ENCODE results near the gene MANSC1. TPM values are rescaled to one million over a fixed set of nuclear protein-coding genes. Genes with fewer than 3 reads are reported as not detected.

Gene MANSC1
- total and polyA plus RNA-seq, 2 of the 13 experiments (the other 11 are each of a cell fraction or from before 2014, with no cell fraction given), result 1.9 to 4.2 TPM

DNA sequence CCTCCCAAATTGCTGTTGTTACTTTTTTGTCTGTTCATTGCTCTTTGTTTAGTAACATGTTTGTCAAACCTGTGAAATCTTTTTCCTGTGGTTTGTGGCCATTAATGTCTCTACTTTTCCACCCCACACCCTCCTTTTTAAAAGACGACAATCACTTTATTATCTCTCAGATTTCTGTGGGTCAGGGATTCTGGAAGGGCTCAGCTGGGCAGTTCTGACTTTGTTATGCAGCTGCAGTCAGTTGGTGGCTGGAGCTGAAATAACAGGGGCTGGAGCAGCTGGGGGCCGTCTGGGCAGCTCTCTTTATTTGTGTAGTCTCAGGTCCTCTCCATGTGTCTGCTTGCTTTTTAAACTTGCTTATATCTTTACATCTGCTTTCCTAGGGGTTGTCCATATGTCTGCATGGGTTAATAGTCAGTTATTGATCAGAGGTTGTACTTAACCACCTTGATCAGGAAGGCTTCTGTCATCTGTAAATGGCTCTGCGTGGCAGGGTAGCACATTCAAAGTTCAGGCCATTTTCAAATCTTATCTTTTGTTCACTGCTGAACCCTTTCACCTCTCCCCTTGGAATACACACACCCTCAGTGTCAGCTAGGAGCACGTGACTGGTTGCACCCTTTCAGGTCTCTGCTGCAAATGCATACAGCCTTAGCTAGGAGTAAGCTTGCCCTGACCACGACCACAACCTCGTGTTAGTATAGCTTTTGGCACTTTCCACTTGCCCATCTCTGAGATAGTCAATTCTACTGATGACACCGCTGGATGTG is 34.7 kb upstream of the MANSC1 start:
- Histone ChIP-seq H3K27me3 (ENCODE audit: control insufficient read depth in 1 of 2, insufficient read depth in 2 of 2, low read length in 2 of 2) (no peaks in the 10 kb centered on the region), H3K27ac (ENCODE audit: extremely low read length, insufficient read depth, low read length) (peak overlapping the region; percentile 86), H3K9ac (ENCODE audit: insufficient read depth, low read depth, low read length) (peak overlapping the region; percentile 55), H3K4me2 (ENCODE audit: low read depth, low read length) (peak overlapping the region; percentile 67), H3K36me3 (replicated peaks in 1 of 2; ENCODE audit: control insufficient read depth in 1 of 2, insufficient read depth in 2 of 2, low read length in 2 of 2) (no peaks in the 10 kb centered on the region), H3K4me1 (ENCODE audit: insufficient read depth, low read length) (peaks cover 85% of the 10 kb centered on the region), H2AFZ (ENCODE audit: low read length) (no peak overlapping the region), H4K20me1 (ENCODE audit: insufficient read depth, low read length) (no peaks in the 10 kb centered on the region), H3K4me3 (replicated peaks in 1 of 3; ENCODE audit: insufficient read depth in 1 of 3, low read depth in 2 of 3, low read length in 3 of 3) (peak overlapping the region in 2 of 3 experiments; percentile 20 to 24; a peak in 2 of 6 replicates), H3K79me2 (ENCODE audit: insufficient read depth, low read length) (peaks cover 13% of the 10 kb centered on the region), H3K9me3 (ENCODE audit: low read length) (no peaks in the 10 kb centered on the region)
- DNase-seq (ENCODE audit: low spot score) (peak; percentile 88), FAIRE-seq (peak; percentile 82), ATAC-seq (peak; percentile 94)
- TSS peak; percentile 89 for BruUV-seq (replicated peaks)
- intact Hi-C loops (cut with micrococcal nuclease; ENCODE audit: unreplicated experiment), result no loop called here
- WGBS (ENCODE audit: low lambda C conversion rate), result 7% methylated on average over 7 of the region's 7 CpGs
- ChIA-PET POLR2A (interaction anchor here (0.7 to 2.6 kb wide), 14 partner anchors 9 to 341 kb away, joined by 3 to 28 read pairs (median 4); partner anchors contain the start of genes BORCS5, CREBL2, DUSP16 and MANSC1), CTCF (ENCODE audit: low intra/inter-chr PET ratio, low total read pairs) (no interaction called here)
- in situ Hi-C loops (cut with HindIII; ENCODE audit: extremely low pct_ligation_motif_present, low pct_unique_long_range_greater_than_20kb), result no loop called here
- TF ChIP-seq MEIS2 (CRISPR knock-in tag; IDR thresholded peaks at IDR 0.05) (peak; percentile 68; the same call in 1 of the 2 replicates), FOXC1 (CRISPR knock-in tag; IDR thresholded peaks at IDR 0.05; ENCODE audit: borderline replicate concordance) (no peak), ZFP41 (CRISPR knock-in tag; IDR thresholded peaks at IDR 0.05; ENCODE audit: borderline replicate concordance) (no peak), HDAC6 (IDR thresholded peaks at IDR 0.05; ENCODE audit: low read depth, low read length) (no peak), PITX1 (CRISPR knock-in tag; IDR thresholded peaks at IDR 0.05) (peak; percentile 74), PAX8 (CRISPR knock-in tag; IDR thresholded peaks at IDR 0.05; ENCODE audit: borderline replicate concordance) (no peak), MTF1 (CRISPR knock-in tag; IDR thresholded peaks at IDR 0.05) (no peak), ZNF570 (CRISPR knock-in tag; IDR thresholded peaks at IDR 0.05; ENCODE audit: borderline replicate concordance) (no peak), ZNF737 (CRISPR knock-in tag; IDR thresholded peaks at IDR 0.05; ENCODE audit: borderline replicate concordance) (no peak), FOSL2 (CRISPR knock-in tag; IDR thresholded peaks at IDR 0.05) (peak; percentile 34), HES4 (CRISPR knock-in tag; IDR thresholded peaks at IDR 0.05; ENCODE audit: borderline replicate concordance) (no peak), ZNF572 (CRISPR knock-in tag; IDR thresholded peaks at IDR 0.05) (no peak), ZSCAN12 (CRISPR knock-in tag; IDR thresholded peaks at IDR 0.05) (0 out of 2 replicates have a peak, but pooled peaks have one; percentile 29), GZF1 (CRISPR knock-in tag; IDR thresholded peaks at IDR 0.05) (no peak), ZFP36 (IDR thresholded peaks at IDR 0.05; ENCODE audit: borderline replicate concordance, low read depth, low read length, partially characterized antibody) (no peak), CBFB (CRISPR knock-in tag; IDR thresholded peaks at IDR 0.05) (no peak), ZNF547 (CRISPR knock-in tag; IDR thresholded peaks at IDR 0.05) (peak; percentile 65; the same call in 1 of the 2 replicates)
- TF ChIP-seq, protein P1, sequence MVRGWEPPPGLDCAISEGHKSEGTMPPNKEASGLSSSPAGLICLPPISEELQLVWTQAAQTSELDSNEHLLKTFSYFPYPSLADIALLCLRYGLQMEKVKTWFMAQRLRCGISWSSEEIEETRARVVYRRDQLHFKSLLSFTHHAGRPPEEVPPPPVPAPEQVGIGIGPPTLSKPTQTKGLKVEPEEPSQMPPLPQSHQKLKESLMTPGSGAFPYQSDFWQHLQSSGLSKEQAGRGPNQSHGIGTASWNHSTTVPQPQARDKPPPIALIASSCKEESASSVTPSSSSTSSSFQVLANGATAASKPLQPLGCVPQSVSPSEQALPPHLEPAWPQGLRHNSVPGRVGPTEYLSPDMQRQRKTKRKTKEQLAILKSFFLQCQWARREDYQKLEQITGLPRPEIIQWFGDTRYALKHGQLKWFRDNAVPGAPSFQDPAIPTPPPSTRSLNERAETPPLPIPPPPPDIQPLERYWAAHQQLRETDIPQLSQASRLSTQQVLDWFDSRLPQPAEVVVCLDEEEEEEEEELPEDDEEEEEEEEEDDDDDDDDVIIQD (CRISPR knock-in tag; IDR thresholded peaks at IDR 0.05; ENCODE audit: low read depth), result peak; percentile 73; the same call in 1 of the 2 replicates
- TF ChIP-seq, protein P2, sequence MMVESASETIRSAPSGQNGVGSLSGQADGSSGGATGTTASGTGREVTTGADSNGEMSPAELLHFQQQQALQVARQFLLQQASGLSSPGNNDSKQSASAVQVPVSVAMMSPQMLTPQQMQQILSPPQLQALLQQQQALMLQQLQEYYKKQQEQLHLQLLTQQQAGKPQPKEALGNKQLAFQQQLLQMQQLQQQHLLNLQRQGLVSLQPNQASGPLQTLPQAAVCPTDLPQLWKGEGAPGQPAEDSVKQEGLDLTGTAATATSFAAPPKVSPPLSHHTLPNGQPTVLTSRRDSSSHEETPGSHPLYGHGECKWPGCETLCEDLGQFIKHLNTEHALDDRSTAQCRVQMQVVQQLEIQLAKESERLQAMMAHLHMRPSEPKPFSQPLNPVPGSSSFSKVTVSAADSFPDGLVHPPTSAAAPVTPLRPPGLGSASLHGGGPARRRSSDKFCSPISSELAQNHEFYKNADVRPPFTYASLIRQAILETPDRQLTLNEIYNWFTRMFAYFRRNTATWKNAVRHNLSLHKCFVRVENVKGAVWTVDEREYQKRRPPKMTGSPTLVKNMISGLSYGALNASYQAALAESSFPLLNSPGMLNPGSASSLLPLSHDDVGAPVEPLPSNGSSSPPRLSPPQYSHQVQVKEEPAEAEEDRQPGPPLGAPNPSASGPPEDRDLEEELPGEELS (CRISPR knock-in tag; IDR thresholded peaks at IDR 0.05), result peak; percentile 73; the same call in 1 of the 2 replicates
- TF ChIP-seq, protein P3, sequence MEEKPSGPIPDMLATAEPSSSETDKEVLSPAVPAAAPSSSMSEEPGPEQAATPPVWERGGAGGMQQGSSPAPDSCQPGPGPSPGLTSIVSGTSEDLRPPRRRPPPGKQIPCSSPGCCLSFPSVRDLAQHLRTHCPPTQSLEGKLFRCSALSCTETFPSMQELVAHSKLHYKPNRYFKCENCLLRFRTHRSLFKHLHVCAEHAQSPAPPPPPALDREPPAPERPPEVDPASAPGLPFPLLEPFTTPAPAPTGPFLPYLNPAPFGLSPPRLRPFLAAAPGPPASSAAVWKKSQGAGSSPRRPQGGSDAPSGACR (CRISPR knock-in tag; IDR thresholded peaks at IDR 0.05), result no peak
- TF ChIP-seq, protein P4, sequence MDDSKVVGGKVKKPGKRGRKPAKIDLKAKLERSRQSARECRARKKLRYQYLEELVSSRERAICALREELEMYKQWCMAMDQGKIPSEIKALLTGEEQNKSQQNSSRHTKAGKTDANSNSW (CRISPR knock-in tag; IDR thresholded peaks at IDR 0.05; ENCODE audit: borderline replicate concordance), result no peak

All from HepG2 (cell line).